Progenitor cell of endocrine pancreas (in vitro differentiated cells): ENCODE results near the gene SLC39A8. TPM values are rescaled to one million over a fixed set of nuclear protein-coding genes. Genes with fewer than 3 reads are reported as not detected.
"Not testable (repeated sequence)": the region's sequence is repeated elsewhere in the genome, so short reads cannot be mapped to it uniquely, and the experiment has no call there.

ENCODE experiments used
- DNase-seq: peaks from one replicate; pipeline ENCODE4 v3.0.0; 2021; ENCODE audit warnings: low spot score; ENCODE audit not compliant: unreplicated experiment
- H3K27ac Mint-ChIP-seq: 2 replicates; pipeline ENCODE4 v1.8.0; 2021; ENCODE audit warnings: mild to moderate bottlenecking, moderate library complexity, mixed read lengths
- H3K27me3 Mint-ChIP-seq: 2 replicates; pipeline ENCODE4 v1.8.0; 2021; ENCODE audit warnings: mixed read lengths
- H3K36me3 Mint-ChIP-seq: 2 replicates; pipeline ENCODE4 v1.8.0; 2022; ENCODE audit warnings: mixed read lengths; ENCODE audit not compliant: insufficient read depth
- H3K4me1 Mint-ChIP-seq: 2 replicates; pipeline ENCODE4 v1.8.0; 2021; ENCODE audit warnings: low read depth, mixed read lengths
- H3K4me3 Mint-ChIP-seq: 2 replicates; pipeline ENCODE4 v1.8.0; 2021; ENCODE audit warnings: low read depth, mild to moderate bottlenecking, moderate library complexity, mixed read lengths
- H3K9me3 Mint-ChIP-seq: 2 replicates; pipeline ENCODE4 v1.8.0; 2021; ENCODE audit warnings: low read depth, mixed read lengths
- total RNA-seq: library from RNA; stranded (reverse); gene quantifications from 2 replicates; pipeline ENCODE4 v1.2.1, GENCODE V29; 2021
- TF ChIP-seq, protein P1 (sequence below): fragments of 200-600 bp; sonication (generic); IDR thresholded peaks from one replicate; pipeline ENCODE4 v1.5.0; 2021; ENCODE audit warnings: antibody characterized with exemption, mild to moderate bottlenecking; ENCODE audit not compliant: unreplicated experiment

The SLC39A8 gene
- total RNA-seq, 1 donor from 2014 or later = 1.6 TPM

DNA sequence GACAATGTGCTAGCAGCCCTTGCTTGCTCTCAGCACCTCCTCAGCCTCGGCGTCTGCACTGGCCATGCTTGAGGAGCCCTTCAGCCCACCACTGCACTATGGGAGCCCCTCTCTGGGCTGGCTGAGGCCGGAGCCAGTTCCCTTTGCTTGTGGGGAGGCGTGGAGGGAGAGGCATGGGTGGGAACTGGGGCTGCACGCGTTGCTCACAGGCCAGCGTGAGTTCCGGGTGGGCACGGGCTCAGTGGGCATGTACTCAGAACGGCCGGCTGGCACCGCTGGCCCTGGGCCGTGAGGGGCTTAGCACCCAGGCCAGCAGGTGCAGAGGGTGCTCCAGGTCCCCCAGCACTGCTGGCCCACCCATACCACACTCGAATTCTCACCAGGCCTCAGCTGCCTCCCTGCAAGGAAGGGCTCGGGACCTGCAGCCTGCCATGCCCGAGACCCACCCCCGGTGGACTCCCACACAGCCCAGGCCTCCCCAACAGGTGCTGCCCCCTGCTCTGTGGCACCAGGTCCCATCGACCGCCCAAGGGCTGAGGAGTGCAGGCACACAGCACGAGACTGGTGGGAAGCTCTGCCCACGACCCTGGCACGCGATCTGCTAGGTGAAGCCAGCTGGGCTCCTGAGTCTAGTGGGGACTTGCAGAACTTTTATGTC lies 100.3 kb downstream of the SLC39A8 start:
- Mint-ChIP-seq H3K9me3 (peaks cover 11% of the 10 kb centered on the region), H3K27ac (no peak overlapping the region), H3K4me1 (no peaks in the 10 kb centered on the region), H3K4me3 (no peak overlapping the region), H3K27me3 (no peaks in the 10 kb centered on the region), H3K36me3 (no peaks in the 10 kb centered on the region)
- DNase-seq = no peak
- TF ChIP-seq, protein P1, sequence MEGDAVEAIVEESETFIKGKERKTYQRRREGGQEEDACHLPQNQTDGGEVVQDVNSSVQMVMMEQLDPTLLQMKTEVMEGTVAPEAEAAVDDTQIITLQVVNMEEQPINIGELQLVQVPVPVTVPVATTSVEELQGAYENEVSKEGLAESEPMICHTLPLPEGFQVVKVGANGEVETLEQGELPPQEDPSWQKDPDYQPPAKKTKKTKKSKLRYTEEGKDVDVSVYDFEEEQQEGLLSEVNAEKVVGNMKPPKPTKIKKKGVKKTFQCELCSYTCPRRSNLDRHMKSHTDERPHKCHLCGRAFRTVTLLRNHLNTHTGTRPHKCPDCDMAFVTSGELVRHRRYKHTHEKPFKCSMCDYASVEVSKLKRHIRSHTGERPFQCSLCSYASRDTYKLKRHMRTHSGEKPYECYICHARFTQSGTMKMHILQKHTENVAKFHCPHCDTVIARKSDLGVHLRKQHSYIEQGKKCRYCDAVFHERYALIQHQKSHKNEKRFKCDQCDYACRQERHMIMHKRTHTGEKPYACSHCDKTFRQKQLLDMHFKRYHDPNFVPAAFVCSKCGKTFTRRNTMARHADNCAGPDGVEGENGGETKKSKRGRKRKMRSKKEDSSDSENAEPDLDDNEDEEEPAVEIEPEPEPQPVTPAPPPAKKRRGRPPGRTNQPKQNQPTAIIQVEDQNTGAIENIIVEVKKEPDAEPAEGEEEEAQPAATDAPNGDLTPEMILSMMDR = no peak

DNA sequence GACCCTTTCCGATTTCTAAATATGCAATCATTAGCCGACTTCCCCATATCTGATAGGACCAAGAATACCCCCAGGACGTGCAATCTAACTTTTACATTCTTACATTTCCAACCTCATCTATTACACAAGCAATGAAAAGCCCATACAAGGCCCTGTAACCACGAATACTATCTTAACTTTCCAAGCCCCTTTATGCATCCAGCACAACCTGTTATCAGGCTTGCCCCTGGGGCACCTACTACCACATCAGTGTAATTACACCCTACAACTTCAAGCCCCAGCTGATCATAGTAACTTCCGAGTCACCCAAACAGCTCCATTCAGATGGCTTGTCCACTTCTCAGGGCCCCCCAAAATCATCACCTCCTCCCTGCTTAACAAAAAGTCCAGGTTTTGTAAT lies 102.0 kb downstream of the SLC39A8 start:
- not testable (repeated sequence) for H3K27ac Mint-ChIP-seq, DNase-seq, H3K4me3 Mint-ChIP-seq, H3K27me3 Mint-ChIP-seq, H3K36me3 Mint-ChIP-seq, H3K4me1 Mint-ChIP-seq
- H3K9me3 Mint-ChIP-seq = peaks cover 11% of the 10 kb centered on the region

DNA sequence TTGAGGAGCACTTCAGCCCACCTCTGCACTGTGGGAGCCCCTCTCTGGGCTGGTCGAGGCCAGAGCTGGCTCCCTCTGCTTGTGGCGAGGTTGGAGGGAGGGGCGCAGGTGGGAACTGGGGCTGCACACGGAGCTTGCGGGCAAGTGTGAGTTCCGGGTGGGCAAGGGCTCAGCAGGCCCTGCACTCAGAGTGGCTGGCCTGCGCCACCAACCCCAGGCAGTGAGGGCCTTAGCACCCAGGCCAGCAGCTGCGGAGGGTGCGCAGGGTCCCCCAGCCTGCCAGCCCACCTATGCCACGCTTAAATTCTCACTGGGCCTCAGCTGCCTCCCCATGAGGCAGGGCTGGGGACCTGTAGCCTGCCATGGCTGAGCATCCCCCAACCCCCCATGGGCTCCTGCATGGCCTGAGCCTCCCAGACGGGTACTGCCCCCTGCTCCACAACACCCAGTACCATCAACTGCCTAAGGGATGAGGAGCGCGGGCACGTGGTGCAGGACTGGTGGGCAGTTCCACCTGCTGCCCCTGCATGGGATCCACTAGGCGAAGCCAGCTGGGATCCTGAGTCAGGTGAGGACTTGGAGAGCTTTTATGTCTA lies 110.9 kb downstream of the SLC39A8 start:
- Mint-ChIP-seq H3K27ac (no peak overlapping the region), H3K4me3 (no peak overlapping the region), H3K36me3 (no peaks in the 10 kb centered on the region)

DNA sequence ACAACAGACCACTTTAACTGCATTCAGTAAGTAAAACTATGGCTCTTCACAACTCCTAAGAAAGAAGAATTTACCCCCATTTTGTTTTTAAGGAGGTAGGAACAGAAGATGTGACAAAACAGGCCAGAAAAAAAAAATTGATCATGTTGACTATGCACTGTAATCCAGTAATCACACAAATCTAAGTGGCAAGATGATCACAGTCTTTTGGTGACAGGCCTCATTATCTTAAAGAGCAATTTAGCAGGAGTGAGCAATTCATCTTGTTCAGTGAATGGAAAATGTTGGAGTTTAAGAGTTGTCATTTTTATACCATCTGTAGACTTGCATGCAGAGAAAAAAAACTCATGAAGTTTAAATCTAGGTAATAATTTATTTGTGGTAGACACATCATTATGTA lies 115.1 kb downstream of the SLC39A8 start:
- peaks cover 8% of the 10 kb centered on the region for H3K9me3 Mint-ChIP-seq
- H3K4me1 Mint-ChIP-seq = no peaks in the 10 kb centered on the region
- no peak for DNase-seq
- no peak overlapping the region for H3K27ac Mint-ChIP-seq
- no peaks in the 10 kb centered on the region for H3K27me3 Mint-ChIP-seq
- no peak overlapping the region for H3K4me3 Mint-ChIP-seq
- H3K36me3 Mint-ChIP-seq = no peaks in the 10 kb centered on the region
- TF ChIP-seq, protein P1 = no peak

More for the DNA sequence above, 110.9 kb downstream of the SLC39A8 start:
- TF ChIP-seq, protein P1 = no peak
- no peak for DNase-seq
- peaks cover 2% of the 10 kb centered on the region for H3K9me3 Mint-ChIP-seq
- H3K4me1 Mint-ChIP-seq = no peaks in the 10 kb centered on the region
- H3K27me3 Mint-ChIP-seq = no peaks in the 10 kb centered on the region

DNA sequence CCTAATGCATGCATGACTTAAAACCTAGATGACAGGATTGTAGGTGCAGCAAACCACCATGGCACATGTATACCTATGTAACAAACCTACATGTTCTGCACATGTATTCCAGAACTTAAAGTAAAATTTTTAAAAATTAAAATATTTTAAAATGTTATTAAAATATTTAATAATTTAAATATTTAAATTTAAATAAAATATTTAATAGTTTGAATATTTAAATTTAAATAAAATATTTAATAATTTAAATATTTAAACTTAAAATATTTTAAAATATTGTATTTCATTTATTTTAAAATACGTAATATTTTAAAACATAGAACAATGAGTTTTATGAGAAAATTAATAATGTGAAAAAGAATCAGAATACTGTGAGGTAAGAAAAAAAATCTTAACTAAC lies 117.9 kb downstream of the SLC39A8 start:
- Mint-ChIP-seq H3K9me3 (peaks cover 8% of the 10 kb centered on the region), H3K4me3 (no peak overlapping the region), H3K36me3 (no peaks in the 10 kb centered on the region), H3K27ac (no peak overlapping the region), H3K4me1 (no peaks in the 10 kb centered on the region), H3K27me3 (no peaks in the 10 kb centered on the region)
- no peak for DNase-seq
- TF ChIP-seq, protein P1 = no peak

DNA sequence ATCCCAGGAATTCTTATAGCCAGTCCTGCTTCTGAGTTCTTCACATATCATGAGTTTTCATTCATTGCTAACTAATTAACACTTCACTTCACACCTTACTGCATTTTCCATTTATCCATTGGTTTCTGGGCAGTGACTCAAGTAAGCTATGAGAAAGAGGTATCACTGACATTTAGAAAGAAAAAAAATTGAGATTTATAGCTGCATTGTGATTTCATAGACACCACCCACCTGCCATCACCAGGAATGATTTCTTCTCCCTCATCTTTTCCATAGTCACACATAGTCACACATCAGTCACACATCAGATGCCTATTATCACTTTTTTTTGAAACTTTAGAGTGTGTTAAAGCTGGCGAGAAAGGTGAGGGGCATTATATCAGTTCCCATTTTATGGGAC lies 121.8 kb downstream of the SLC39A8 start:
- Mint-ChIP-seq H3K36me3 (no peaks in the 10 kb centered on the region), H3K9me3 (peaks cover 8% of the 10 kb centered on the region), H3K4me1 (no peaks in the 10 kb centered on the region), H3K27ac (no peak overlapping the region), H3K4me3 (no peak overlapping the region), H3K27me3 (no peaks in the 10 kb centered on the region)
- TF ChIP-seq, protein P1 = no peak
- DNase-seq = no peak
